ENCODE measurements around the gene SPDYA.
A peak's percentile ranks its signal among the peaks of the same experiment; 100 is the strongest.

SPDYA gene

GRCh38 chr2:28810384-28811285 lies at the start of gene SPDYA:
SPDYA (plus strand) TSS chr2:28810834; CDS start chr2:28816015, 5,181 bp downstream.
- intact Hi-C loops (cut with DNase I; ENCODE audit: low total_unique reads), result no loop called here
- no peaks in the 10 kb centered on the region for H3K27me3 ChIP-seq
- H3K4me1 ChIP-seq, result peaks cover 0 to 17% (median 12%) of the 10 kb centered on the region in 4 donors
- TF ChIP-seq CTCF (IDR thresholded peaks at IDR 0.05), result no peak
- H3K4me3 ChIP-seq, result peak within 1 kb of the TSS; percentile 47 to 53
- DNase-seq, result peak; percentile 58 to 85
- peak within 1 kb of the TSS; percentile 11 to 52 for H3K27ac ChIP-seq
- no peaks in the 10 kb centered on the region for H3K9me3 ChIP-seq
- H3K36me3 ChIP-seq, result peaks cover 13 to 23% (median 16%) of the 10 kb centered on the region in 3 donors

DNA sequence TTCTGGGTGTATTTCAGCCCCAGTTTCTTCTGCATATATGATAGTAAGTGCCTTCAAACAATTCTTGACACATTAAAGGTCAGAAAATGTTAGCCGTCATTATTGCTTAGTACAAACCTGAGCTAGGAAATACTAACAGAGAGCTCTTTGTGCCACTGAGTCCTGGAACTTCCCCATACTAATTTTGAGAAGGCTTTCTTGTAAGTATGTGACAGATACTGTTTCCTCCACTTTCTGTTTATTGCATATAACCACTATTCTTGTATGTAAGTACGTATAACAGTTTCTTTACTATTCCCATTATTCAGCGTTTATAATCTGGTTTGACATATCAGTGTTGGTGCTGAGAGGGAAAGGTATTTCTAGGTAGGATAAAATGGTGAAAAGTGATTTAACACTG lies 49.2 kb upstream of the SPDYA start:
- no peak for TF ChIP-seq CTCF (IDR thresholded peaks at IDR 0.05)
- H3K36me3 ChIP-seq, result peaks cover 18 to 28% (median 22%) of the 10 kb centered on the region in 3 donors
- no peaks in the 10 kb centered on the region for H3K27me3 ChIP-seq
- intact Hi-C loops (cut with DNase I; ENCODE audit: low total_unique reads), result no loop called here
- H3K4me3 ChIP-seq, result no peak overlapping the region
- H3K9me3 ChIP-seq, result no peaks in the 10 kb centered on the region
- peak overlapping the region in 1 of 2 donors; percentile 43 for H3K27ac ChIP-seq
- DNase-seq, result no peak
- peaks cover 0 to 100% (median 69%) of the 10 kb centered on the region in 4 donors for H3K4me1 ChIP-seq

DNA sequence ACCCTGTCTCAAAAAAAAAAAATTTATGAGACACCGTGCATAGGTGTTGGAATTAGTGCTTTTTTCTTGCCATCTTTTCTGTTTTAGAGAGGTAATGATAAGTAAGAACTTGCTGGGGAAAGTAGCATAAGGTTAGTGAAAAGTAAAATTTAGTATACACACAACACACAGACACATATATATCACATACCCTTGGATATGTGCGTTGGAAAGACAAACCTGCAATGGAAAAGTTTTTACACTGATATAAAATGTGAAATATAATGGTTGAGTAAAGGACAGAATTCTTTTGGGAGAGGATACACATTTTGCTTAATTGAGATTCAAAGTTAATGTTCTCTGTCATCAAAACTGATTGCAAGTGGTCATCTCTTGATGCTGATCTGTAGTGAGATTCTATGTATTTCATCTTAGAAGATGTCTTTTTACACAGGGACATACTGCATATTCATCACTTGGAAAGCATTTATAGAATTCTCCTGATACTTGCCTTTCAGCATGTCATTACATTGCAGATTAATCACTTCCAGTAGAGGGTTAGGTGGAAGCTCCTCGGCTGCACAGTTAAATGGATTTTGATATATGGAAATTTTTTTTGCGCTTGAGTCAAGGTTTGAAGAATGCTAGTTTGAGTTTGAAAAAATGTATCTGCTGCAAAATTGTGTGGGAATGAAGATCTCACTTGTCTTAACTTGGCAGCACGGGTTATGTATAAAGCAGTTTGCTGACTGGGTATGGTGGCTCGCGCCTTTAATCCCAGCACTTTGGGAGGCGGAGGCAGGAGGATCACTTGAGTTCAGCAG lies 45.5 kb upstream of the SPDYA start:
- TF ChIP-seq CTCF (IDR thresholded peaks at IDR 0.05), result no peak
- H3K4me1 ChIP-seq, result peaks cover 0 to 100% (median 67%) of the 10 kb centered on the region in 4 donors
- H3K9me3 ChIP-seq, result no peaks in the 10 kb centered on the region
- intact Hi-C loops (cut with DNase I; ENCODE audit: low total_unique reads), result no loop called here
- no peaks in the 10 kb centered on the region for H3K27me3 ChIP-seq
- DNase-seq, result no peak
- peaks cover 13 to 18% (median 16%) of the 10 kb centered on the region in 3 donors for H3K36me3 ChIP-seq
- H3K4me3 ChIP-seq, result no peak overlapping the region
- no peak overlapping the region for H3K27ac ChIP-seq

DNA sequence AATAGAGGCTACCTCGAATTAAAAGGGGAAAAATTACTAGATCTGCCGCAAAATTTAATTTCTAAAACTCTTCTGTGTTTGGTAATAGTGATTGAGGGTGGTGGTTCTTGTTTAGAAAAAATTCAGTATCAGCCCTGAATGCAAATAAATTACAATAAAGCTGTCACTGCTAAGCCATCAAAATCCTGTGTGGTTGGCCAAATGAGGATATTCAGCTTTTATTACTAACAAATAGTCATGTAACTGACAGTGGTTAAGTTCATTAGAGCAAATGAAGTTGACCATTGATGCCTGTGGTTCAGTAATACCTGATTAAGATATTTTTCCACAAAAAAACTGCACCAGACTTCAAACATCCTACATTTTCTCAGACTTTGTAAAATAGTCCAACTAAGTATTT lies 44.6 kb upstream of the SPDYA start:
- Histone ChIP-seq H3K4me3 (no peak overlapping the region), H3K36me3 (peaks cover 4 to 10% (median 7%) of the 10 kb centered on the region in 3 donors), H3K27me3 (no peaks in the 10 kb centered on the region), H3K27ac (no peak overlapping the region), H3K4me1 (peaks cover 0 to 100% (median 67%) of the 10 kb centered on the region in 4 donors), H3K9me3 (no peaks in the 10 kb centered on the region)
- intact Hi-C loops (cut with DNase I; ENCODE audit: low total_unique reads), result no loop called here
- DNase-seq, result no peak
- TF ChIP-seq CTCF (IDR thresholded peaks at IDR 0.05), result no peak

- Histone ChIP-seq H3K36me3 (peaks cover 0 to 7% (median 0%) of the 10 kb centered on the region in 3 donors), H3K27ac (no peak overlapping the region), H3K9me3 (no peaks in the 10 kb centered on the region), H3K4me3 (no peak overlapping the region), H3K27me3 (no peaks in the 10 kb centered on the region), H3K4me1 (peaks cover 0 to 100% (median 63%) of the 10 kb centered on the region in 4 donors)
- intact Hi-C loops (cut with DNase I; ENCODE audit: low total_unique reads), result no loop called here
- no peak for DNase-seq
- no peak for TF ChIP-seq CTCF (IDR thresholded peaks at IDR 0.05)
These were observed 43.3 kb upstream of the SPDYA start for GRCh38 chr2:28767337-28767736.

Measured in tibial artery (tissue), 4 donors.